ENCODE results near the gene FBXO36. TPM values are rescaled to one million over a fixed set of nuclear protein-coding genes. Genes with fewer than 3 reads are reported as not detected.

Gene FBXO36
- total and polyA plus RNA-seq, 2 donors (not counting 1 experiment from before 2014, with no cell fraction given) = 0.49 to 1.5 TPM

DNA sequence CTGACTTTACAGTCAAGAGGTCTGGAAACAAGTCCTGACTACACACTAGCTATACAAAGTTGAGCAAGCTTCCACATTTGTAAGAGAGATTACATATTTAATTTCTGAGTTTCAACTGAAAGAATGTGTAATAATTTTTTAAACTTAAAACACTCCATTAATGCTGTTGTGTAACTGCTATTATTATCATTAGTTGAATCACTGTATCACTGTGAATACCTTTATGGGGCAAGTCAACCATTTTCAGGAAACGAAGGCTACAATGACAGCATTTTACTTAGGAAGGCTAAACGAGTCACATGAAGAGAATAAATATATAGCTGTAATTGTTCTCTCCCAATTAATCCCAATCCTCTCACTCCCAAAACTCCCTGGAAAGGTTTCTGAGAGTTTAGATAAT lies 46.8 kb upstream of the FBXO36 start:
- intact Hi-C loops (cut with micrococcal nuclease) = no loop called here
- Histone ChIP-seq H2AFZ (ENCODE audit: insufficient read depth, low read depth, low read length, poor library complexity, severe bottlenecking) (no peak overlapping the region), H3K79me2 (ENCODE audit: control insufficient read depth, insufficient read depth, low read length) (peaks cover 85% of the 10 kb centered on the region), H3K36me3 (replicated peaks in 1 of 2; ENCODE audit: control extremely low read depth in 1 of 2, control insufficient read depth in 1 of 2, extremely low read depth in 1 of 2, insufficient read depth in 2 of 2, low read length in 1 of 2) (peaks cover 2 to 37% of the 10 kb centered on the region in 2 experiments), H3K9ac (ENCODE audit: low read length) (no peak overlapping the region), H3K4me2 (replicated peaks; ENCODE audit: low read depth, low read length, poor library complexity, severe bottlenecking) (no peak overlapping the region), H4K20me1 (ENCODE audit: control insufficient read depth, insufficient read depth, low read length, poor library complexity, severe bottlenecking) (peaks cover 32% of the 10 kb centered on the region), H3K27me3 (replicated peaks in 1 of 4; ENCODE audit: control extremely low read depth in 1 of 4, control insufficient read depth in 3 of 4, insufficient read depth in 4 of 4, low read length in 3 of 4) (no peaks in the 10 kb centered on the region), H3K4me1 (ENCODE audit: control insufficient read depth in 2 of 2, insufficient read depth in 2 of 2, low read length in 2 of 2) (peaks cover 7 to 8% of the 10 kb centered on the region in 2 donors), H3K27ac (ENCODE audit: low read length in 2 of 2) (no peak overlapping the region), H3K9me3 (ENCODE audit: control extremely low read depth in 1 of 3, control insufficient read depth in 2 of 3, insufficient read depth in 1 of 3, low read length in 2 of 3) (no peaks in the 10 kb centered on the region), H3K4me3 (ENCODE audit: control extremely low read depth in 1 of 5, extremely low read depth in 1 of 5, insufficient read depth in 1 of 5, low read depth in 2 of 5, low read length in 4 of 5) (no peak overlapping the region)
- WGBS (ENCODE audit: insufficient coverage) = no CpG with 5 or more reads among the region's 2 CpGs
- ChIA-PET CTCF (no interaction called here), POLR2A (no interaction called here)
- Mint-ChIP-seq H3K9me3 (ENCODE audit: insufficient read depth) (no peaks in the 10 kb centered on the region), H3K4me3 (no peak overlapping the region), H3K4me1 (peaks cover 21% of the 10 kb centered on the region), H3K27ac (no peak overlapping the region), H3K27me3 (no peaks in the 10 kb centered on the region)
- ATAC-seq (ENCODE audit: low read depth) (no peak), DNase-seq (no peak)
- TF ChIP-seq CTCF (IDR thresholded peaks at IDR 0.05) (no peak), EZH2 (IDR thresholded peaks at IDR 0.05; ENCODE audit: borderline replicate concordance, insufficient read depth, low read depth, low read length, poor library complexity, severe bottlenecking) (no peak)

GRCh38 chr2:229879191-229879950 lies 42.9 kb upstream of the FBXO36 start:
- no peaks in the 10 kb centered on the region for H3K9me3 ChIP-seq (ENCODE audit: control extremely low read depth in 1 of 3, control insufficient read depth in 2 of 3, insufficient read depth in 1 of 3, low read length in 2 of 3)

More at GRCh38 chr2:229879191-229879950, 42.9 kb upstream of the FBXO36 start:
- Mint-ChIP-seq H3K9me3 (ENCODE audit: insufficient read depth) (no peaks in the 10 kb centered on the region), H3K27me3 (no peaks in the 10 kb centered on the region), H3K27ac (no peak overlapping the region), H3K4me3 (no peak overlapping the region), H3K4me1 (peaks cover 15% of the 10 kb centered on the region)
- peaks cover 2 to 33% of the 10 kb centered on the region in 2 experiments for H3K36me3 ChIP-seq (replicated peaks in 1 of 2; ENCODE audit: control extremely low read depth in 1 of 2, control insufficient read depth in 1 of 2, extremely low read depth in 1 of 2, insufficient read depth in 2 of 2, low read length in 1 of 2)
- intact Hi-C loops (cut with micrococcal nuclease) = no loop called here
- TF ChIP-seq CTCF (IDR thresholded peaks at IDR 0.05) = no peak
- no peak for TF ChIP-seq EZH2 (IDR thresholded peaks at IDR 0.05; ENCODE audit: borderline replicate concordance, insufficient read depth, low read depth, low read length, poor library complexity, severe bottlenecking)
- H3K4me1 ChIP-seq (ENCODE audit: control insufficient read depth in 2 of 2, insufficient read depth in 2 of 2, low read length in 2 of 2) = no peaks in the 10 kb centered on the region
- no peak overlapping the region for H3K9ac ChIP-seq (ENCODE audit: low read length)
- H3K27ac ChIP-seq (ENCODE audit: low read length in 2 of 2) = no peak overlapping the region
- ChIA-PET CTCF (no interaction called here), POLR2A (no interaction called here)
- 100% methylated on average over 1 of the region's 6 CpGs for WGBS (ENCODE audit: insufficient coverage)
- peaks cover 66% of the 10 kb centered on the region for H3K79me2 ChIP-seq (ENCODE audit: control insufficient read depth, insufficient read depth, low read length)
- H3K27me3 ChIP-seq (replicated peaks in 1 of 4; ENCODE audit: control extremely low read depth in 1 of 4, control insufficient read depth in 3 of 4, insufficient read depth in 4 of 4, low read length in 3 of 4) = no peaks in the 10 kb centered on the region
- no peak for ATAC-seq (ENCODE audit: low read depth)
- H3K4me3 ChIP-seq (ENCODE audit: control extremely low read depth in 1 of 5, extremely low read depth in 1 of 5, insufficient read depth in 1 of 5, low read depth in 2 of 5, low read length in 4 of 5) = no peak overlapping the region
- peaks cover 25% of the 10 kb centered on the region for H4K20me1 ChIP-seq (ENCODE audit: control insufficient read depth, insufficient read depth, low read length, poor library complexity, severe bottlenecking)
- DNase-seq = no peak
- H3K4me2 ChIP-seq (replicated peaks; ENCODE audit: low read depth, low read length, poor library complexity, severe bottlenecking) = no peak overlapping the region
- H2AFZ ChIP-seq (ENCODE audit: insufficient read depth, low read depth, low read length, poor library complexity, severe bottlenecking) = no peak overlapping the region
